GM19035 (cell line): ENCODE measurements around the gene ITPKC.
"Not testable (repeated sequence)": the region's sequence is repeated elsewhere in the genome, so short reads cannot be mapped to it uniquely, and the experiment has no call there.

ENCODE experiments used
- ATAC-seq: cut with Tn5 transposase; IDR thresholded peaks from one replicate; pipeline ENCODE4 v1.9.1; 2021; ENCODE audit not compliant: unreplicated experiment

ITPKC gene

DNA sequence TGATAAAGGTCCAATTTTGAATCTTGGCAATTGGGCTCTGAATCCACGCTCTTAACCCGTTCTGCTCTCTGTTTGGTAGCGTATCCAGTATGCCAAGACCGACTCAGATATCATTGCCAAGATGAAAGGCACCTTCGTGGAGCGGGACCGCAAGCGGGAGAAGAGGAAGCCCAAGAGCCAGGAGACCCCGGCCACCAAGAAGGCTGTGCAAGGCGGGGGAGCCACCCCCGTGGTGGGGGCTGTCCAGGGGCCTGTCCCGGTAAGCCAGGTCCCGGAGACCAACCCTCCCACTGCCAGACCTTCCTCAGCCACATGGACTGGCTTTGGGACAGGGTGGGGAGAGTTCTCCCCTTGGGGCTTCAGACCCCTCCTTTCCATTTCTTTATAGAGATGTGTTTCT lies 42.4 kb downstream of the ITPKC start:
- ATAC-seq: no peak

DNA sequence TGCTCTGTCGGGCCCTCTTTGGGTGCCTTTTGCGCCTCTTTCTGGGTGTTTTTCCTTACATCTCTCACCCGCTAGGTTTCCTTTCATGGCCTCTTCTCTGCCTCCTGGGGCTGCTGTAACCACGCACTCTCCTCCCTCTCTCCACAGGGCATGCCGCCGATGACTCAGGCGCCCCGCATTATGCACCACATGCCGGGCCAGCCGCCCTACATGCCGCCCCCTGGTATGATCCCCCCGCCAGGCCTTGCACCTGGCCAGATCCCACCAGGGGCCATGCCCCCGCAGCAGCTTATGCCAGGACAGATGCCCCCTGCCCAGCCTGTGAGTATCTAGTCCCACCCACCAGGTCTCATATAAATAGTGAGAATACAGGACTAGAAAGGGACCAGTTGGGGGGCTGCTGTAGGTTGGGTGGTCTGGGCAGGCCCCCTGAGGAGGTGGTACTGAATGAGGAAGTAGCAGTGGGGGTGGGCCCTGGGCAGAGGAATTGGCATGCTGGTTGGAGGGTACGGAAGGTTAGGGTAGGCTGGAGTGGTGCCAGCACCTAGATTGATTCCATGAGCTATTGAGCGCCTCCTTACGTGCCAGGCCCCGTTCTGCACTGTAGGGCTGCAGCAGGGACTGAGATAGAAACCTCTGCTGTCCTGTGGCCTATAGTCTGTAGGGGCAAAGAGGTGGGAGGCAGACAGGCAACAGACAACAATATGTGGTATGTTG lies 46.0 kb downstream of the ITPKC start:
- ATAC-seq: no peak

DNA sequence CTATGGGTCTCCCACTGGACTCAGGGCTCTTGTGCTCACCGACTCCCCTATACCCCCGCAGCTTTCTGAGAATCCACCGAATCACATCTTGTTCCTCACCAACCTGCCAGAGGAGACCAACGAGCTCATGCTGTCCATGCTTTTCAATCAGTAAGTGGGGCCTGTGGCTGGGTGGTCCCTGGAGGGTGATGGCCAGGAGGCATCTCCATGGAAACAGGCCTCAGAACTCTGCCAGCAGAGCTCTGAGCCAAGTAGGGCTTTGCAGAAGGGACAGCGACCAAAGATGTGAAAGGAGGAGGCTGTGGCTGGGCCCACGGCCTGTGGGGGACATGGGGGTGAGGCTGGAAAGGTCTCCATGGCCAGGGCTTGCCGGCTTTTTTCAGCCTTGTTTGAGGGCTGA lies 46.6 kb downstream of the ITPKC start:
- ATAC-seq: no peak

DNA sequence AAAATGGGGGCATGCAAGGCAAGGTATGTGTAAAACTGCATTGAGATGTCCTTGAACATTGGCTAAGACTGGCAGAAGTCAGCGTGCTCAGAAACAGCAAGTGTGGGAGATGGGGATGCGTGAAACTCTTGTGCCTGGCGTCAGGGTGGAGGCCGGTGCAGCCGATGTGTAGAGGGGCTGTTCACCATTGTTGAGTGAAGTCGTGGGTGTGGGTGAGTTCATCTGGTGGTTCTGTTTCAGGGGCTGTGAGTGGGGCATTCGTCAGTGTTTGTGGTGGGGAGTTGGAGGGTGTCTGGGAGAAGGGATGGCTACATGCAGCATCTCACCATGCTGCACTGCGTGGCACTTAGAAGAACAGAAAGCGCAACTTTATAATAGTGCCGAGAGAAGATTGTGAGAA lies 47.1 kb downstream of the ITPKC start:
- ATAC-seq: no peak

DNA sequence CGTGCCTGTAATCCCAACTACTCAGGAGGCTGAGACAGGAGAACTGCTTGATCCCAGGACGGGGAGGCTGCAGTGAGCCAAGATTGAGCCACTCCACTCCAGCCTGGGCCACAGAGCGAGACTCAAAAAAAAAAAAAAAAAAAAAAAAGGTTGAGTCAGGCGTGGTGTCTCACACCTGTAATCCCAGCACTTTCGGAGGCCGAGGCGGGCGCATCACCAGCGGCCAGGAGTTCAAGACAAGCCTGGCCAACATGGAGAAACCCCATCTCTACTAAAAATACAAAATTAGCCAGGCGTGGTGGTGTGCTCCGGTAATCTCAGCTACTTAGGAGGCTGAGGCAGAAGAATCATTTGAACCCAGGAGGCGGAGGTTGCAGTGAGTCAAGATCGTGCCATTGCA lies 49.5 kb downstream of the ITPKC start:
- ATAC-seq: not testable (repeated sequence)

DNA sequence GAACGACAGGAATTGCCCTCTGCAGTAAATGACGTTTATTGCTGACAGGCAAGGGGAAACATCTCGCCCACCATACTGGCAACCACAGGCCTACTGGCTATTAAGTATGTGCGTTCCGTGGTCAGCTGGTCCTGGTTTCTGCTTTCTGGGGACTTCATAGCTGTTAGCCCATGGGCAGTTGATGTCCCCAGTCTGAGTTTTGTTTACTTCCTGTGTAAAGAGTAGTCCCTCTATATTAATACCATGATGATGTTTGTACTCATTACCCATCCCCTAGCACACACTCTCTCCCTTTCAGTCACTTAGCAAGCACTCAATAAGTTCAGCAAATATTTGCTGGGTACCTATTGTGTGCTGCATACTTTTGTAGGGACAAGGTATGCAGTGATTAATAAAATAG lies 52.0 kb downstream of the ITPKC start:
- no peak for ATAC-seq

DNA sequence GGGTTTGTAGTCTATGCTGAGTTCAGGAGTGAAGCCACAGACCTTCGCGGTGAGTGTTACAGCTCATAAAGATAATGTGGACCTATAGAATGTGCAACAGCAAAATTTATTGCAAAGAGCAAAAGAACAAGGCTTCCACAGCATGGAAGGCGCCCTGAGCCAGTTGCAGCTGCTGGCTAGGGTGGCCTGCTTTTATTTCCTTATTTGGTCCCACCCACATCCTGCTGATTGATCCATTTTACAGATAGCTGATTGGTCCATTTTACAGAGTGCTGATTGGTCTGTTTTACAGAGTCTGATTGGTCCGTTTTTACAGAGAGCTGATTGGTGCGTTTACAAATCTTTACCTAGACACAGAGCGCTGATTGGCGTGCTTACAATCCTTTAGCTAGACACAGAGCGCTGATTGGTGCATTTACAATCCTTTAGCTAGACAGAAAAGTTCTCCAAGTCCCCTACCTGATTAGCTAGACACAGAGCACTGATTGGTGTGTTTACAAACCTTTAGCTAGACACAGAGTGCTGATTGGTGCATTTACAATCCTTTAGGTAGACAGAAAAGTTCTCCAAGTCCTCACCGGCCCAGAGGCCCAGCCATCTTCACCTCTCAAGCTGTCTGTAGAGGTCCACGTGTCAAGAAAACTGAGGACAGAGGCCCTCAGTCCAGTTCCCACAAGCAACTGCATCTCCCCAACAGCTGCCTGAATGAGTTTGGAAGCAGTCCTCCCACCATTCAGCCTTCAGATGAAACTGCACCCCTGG lies 54.4 kb downstream of the ITPKC start:
- ATAC-seq: not testable (repeated sequence)

DNA sequence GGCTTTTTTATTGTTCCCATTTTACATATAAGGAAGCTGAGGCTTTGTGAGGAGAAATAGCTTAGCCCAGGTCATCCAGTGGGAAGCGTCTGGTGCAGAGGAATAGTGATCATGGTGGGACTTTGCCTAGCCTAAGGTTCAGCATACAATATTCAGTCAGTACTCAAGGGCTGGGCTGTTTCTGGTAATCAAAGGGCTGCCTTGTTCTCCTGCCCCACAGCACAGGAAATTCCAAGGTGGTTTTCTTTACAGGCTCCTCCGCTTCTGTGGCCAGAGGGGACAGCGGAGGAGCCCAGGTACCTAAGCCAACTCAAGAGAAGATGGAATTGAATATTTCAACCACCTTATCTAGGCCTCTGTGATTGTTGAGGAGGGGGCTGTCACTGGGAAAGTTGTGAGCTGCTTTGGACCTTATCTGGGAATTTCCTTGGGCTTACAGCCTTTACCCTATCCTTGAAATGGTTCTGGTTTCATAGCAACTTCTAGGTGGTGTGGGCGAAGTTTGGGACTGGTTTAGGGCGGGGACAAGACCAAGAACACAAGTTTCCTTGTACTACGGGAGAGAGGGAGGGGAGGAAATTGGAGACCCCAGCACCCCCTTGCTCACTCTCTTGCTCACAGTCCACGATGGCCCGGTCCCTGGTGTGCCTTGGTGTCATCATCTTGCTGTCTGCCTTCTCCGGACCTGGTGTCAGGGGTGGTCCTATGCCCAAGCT lies 58.2 kb downstream of the ITPKC start, which contains the start of gene MIA:
Gene MIA (plus strand): TSS at position 606 of the 716 bp plus-strand sequence. CDS start 22 bp downstream, at position 628.
- no peak for ATAC-seq

DNA sequence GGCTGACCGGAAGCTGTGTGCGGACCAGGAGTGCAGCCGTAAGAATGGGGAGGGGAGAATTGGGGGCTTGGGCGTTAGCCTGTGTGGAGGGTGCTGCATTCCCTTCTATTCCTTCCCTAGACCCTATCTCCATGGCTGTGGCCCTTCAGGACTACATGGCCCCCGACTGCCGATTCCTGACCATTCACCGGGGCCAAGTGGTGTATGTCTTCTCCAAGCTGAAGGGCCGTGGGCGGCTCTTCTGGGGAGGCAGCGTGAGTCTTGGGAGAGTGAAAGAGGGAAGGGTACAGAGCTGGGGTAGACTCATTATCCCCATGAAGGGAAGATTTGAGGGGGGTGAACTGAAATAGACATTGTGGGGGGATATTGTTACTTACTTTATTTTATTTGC lies 58.7 kb downstream of the ITPKC start:
- no peak for ATAC-seq

DNA sequence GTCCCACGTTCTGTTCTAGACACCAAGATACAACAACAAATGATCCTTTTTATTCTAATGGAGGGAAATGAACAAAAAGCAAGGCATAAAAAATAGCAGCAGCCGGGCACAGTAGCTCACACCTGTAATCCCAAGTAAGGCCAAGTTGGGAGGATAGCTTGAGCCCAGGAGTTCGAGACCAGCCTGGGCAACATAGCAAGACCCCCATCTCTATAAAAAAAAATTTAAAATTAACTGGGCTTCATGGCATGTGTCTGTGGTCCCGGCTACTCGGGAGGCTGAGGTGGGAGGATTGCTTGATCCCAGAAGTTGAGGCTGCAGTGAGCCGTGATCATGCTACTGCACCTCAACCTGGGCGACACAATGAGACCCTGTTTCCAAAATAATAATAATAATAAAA lies 59.5 kb downstream of the ITPKC start:
- ATAC-seq: no peak

DNA sequence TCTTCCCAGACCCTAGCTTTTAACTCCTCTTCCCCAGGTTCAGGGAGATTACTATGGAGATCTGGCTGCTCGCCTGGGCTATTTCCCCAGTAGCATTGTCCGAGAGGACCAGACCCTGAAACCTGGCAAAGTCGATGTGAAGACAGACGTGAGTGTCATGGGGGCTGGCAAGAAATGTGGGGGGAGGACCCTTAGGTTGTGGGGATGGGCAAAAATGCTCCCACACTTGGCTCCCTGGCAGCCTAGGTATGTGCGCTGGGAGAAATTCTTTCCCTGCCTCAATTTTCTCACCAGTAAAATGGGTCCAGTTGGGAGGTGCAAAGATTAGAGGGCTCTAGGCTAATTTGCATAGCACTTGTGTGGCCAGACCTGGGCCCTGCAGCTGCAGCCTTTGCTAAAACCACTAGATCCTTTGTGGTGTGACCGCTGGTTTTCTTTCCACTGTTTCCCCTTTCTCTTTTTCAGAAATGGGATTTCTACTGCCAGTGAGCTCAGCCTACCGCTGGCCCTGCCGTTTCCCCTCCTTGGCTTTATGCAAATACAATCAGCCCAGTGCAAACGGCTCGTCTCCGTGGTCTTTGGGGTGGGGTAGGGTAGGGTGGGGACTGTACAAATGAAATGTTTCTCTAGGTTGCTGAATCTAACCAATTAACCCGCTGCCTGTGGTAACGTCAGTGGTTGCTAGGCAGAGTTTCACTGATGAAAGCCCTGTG lies 60.2 kb downstream of the ITPKC start:
- peak; percentile 68 for ATAC-seq

DNA sequence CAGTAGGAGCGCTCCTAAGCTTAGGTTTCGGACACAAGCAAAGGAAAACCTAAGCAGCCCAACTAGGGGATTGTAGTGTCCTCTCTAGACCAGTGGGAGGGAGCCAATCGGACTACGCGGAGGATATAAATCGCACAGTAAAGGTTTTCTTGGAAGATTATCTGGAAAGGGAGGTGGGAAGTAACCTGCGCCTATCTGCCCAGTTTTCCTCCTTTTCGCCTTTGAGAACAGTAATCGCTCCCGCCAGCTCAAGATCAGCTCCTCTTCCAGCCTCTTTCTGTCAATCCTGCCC lies 60.7 kb downstream of the ITPKC start:
- no peak for ATAC-seq

DNA sequence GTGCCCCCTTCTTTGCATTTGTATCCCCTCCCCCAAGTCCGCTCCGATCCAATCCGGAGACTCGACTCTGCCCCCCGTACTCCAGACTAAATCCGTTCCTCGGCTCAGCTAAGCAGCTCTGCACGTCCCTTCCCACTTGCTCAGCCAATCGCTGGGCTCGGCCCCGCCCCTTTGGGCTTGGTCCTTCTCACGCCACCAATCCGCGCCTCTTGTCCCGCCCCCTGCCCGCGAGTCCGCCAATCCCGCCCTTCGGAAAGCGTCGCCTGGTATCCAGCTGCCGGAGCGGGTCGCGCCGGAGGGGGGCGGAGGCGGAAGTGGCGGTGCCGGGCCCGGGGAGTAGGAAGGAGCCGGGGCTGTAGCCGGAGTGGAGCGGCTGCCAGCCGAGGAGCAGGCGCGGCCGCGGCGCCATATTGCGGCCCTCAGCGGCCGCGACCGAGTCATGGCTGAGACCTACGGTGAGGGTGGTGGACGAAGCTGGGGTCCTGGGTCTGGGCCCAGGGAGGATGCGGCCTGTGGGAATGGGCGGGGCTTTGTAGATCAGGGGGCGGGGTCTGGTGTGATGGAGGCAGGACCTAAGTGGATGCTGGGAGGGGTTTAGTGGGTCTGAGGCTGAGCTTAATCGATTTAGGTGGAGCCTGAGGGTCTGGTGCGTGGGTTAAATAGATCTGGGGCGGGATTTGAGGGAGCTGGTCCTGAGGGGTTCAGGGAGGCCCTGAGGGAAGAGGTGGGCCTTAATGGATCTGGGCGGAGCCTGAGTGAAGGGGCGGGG lies 61.2 kb downstream of the ITPKC start, which contains the start of gene RAB4B:
Gene RAB4B (plus strand): TSS at position 311 of the 769 bp plus-strand sequence. CDS start 129 bp downstream, at position 440.
- peak; percentile 66 for ATAC-seq

DNA sequence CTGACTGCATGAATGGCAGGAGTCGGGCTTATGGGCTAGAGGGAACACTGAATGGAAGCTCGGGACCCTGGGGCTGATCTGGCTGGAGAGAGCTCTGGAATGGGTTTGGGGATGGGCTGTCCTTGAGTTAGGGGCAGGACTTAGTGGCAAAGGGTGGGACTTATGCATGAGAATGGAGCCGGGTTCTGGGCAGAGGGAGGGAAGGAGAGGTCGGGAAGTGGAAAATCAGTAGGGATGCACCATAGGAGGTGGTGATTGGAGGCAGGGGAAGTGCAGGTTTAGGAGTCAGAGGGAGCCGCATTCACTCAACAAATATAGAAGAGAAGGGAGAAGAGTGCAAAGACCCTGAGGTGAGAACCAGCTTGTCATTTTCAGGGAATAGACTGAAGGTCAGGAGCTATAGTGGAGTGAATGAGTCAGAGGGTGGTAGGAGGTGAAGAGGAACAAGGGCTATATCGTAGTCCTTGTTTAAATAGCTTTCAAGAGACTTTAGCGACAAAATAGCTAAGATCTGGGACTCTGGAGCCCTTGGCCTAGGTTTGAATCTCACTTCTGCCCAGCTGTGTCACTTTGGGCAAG lies 61.9 kb downstream of the ITPKC start:
- no peak for ATAC-seq

DNA sequence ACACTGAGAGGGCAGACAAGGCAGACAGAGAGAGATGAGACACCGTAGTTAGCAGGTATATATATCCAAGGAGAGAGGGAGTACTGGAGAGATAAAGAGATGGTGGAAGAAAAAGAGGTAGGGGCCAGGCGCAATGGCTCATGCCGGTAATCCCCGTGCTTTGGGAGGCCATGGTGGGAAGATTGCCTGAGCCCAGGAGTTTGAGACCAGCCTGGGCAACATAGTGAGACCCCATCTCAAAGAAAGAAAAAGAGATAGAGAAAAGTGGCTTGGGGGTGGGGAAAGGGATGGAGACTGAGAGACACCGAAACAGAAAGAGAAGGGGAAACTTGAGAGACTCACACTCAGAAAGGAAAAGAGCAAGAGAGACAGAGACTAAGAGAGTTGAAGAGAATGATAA lies 63.7 kb downstream of the ITPKC start:
- ATAC-seq: no peak

DNA sequence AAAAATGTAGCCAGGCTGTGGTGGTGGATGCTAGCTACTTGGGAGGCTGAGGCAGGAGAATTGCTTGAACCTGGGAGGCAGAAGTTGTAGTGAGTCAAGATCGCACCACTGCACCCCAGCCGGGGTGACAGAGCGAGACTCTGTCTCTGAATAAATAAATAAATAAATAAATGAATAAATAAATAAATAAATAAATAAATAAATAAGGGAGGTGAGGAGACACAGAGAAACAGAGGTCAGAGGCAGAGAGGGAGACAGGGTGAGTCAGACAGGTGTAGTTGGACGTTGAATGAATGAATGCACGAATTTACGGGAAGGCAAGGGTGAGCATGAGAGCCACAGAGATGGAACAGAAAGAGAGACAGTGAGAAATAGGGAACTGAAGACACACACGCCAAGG lies 64.2 kb downstream of the ITPKC start:
- no peak for ATAC-seq

DNA sequence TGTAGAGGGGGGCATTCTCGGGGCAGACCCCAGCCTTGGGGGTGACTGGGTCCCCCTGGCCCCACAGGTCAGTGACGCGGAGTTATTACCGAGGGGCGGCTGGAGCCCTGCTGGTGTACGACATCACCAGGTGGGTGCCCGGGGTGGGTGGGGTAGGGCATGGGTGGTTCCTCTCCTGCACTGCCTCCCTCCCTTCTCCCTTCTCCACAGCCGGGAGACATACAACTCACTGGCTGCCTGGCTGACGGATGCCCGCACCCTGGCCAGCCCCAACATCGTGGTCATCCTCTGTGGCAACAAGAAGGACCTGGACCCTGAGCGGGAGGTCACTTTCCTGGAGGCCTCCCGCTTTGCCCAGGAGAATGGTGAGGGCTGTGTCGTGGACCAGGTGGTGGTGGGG lies 66.8 kb downstream of the ITPKC start:
- no peak for ATAC-seq

DNA sequence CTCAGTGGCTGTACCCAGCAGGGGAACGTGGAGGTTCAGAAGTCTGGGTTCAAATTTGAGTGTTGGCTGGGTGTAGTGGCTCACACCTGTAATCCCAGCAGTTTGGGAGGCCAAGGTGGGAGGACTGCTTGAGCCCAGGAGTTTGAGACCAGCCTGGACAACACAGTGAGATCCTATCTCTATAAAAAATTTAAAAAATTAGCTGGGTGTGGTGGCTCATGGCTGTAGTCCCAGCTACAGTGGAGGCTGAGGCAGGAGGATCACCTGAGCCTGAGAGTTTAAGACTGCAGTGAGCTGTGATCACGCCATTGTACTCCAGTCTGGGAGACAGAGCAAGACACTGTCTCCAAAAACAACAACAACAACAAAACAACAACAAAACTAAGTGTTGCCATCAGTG lies 67.2 kb downstream of the ITPKC start:
- not testable (repeated sequence) for ATAC-seq

DNA sequence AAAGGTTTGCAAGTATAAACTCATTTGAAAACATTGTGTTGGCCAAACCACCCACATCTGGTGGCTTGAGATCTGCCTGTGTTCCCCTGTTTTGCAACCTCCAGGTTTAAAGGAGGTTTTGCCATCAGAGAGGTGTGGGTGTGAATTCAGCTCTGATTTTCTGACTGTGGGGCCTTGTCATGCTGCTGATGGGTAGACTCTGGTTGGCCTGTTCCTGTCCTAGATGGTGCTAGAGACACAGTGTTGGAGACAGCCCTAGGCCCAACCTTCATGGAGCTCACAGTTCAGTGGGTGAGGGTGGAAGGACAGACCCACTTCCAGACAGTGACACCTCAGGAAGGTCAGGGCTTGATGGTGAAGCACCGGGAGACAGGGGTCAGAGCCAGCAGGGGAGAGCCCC lies 68.6 kb downstream of the ITPKC start:
- ATAC-seq: no peak
